Thyroid gland (tissue), 4 donors: ENCODE data around the gene JKAMP. TPM values are rescaled to one million over a fixed set of nuclear protein-coding genes. Genes with fewer than 3 reads are reported as not detected.
A peak's percentile ranks its signal among the peaks of the same experiment; 100 is the strongest.

Source experiments
- DNase-seq, 2 donors: peaks; one replicate each; pipeline ENCODE4 v3.0.0-alpha.2; 2019
- H3K27ac ChIP-seq, 3 donors: fragments of 200-600 bp; sonication (generic); 1 replicate in 2 of 3; 2 replicates in 1 of 3; pipeline ENCODE4 v1.5.1; 2016 to 2019; ENCODE audit warnings: mild to moderate bottlenecking in 1 of 3, moderate library complexity in 1 of 3
- H3K27me3 ChIP-seq: fragments of 200-600 bp; sonication (generic); one replicate; pipeline ENCODE4 v1.5.1; 2019
- H3K36me3 ChIP-seq, 2 donors: fragments of 200-600 bp; sonication (generic); one replicate each; pipeline ENCODE4 v1.5.1; 2016 to 2019
- H3K4me1 ChIP-seq, 2 donors: fragments of 200-600 bp; sonication (generic); one replicate each; pipeline ENCODE4 v1.5.1; 2017 to 2019
- H3K4me3 ChIP-seq, 3 donors: fragments of 200-600 bp; sonication (generic); replicated peaks in 1 of 3; 1 replicate in 2 of 3; 2 replicates in 1 of 3; pipeline ENCODE4 v1.5.1; 2016; ENCODE audit warnings: mild to moderate bottlenecking in 1 of 3
- H3K9me3 ChIP-seq: fragments of 200-600 bp; sonication (generic); one replicate; pipeline ENCODE4 v1.5.1; 2017
- POLR2A ChIP-seq, 2 donors: fragments of 450-650 bp; IDR thresholded peaks; one replicate each; pipeline ENCODE4 v1.6.1; 2017; ENCODE audit warnings: antibody characterized with exemption in 2 of 2, mild to moderate bottlenecking in 2 of 2, moderate library complexity in 1 of 2
- WGBS, 2 donors: methylation state at CpG; one replicate each; pipeline ENCODE4 v1.1.5; 2017; 5-methylcytosine and 5-hydroxymethylcytosine counted together
- intact Hi-C: fragments of 100-400 bp; cut with DNase I; formaldehyde crosslinking; loops from one replicate; pipeline ENCODE4 v1.15.1; 2023
- total RNA-seq, 4 donors: library from RNA; depleted of rRNA; stranded (reverse); fragments of >200 nt; gene quantifications; one replicate each; pipeline ENCODE4 v1.2.3, GENCODE V29; 2016
- TF ChIP-seq, protein P1 (sequence below), 6 experiments: fragments of 200-600 bp in 3 of 6; fragments of 450-650 bp in 3 of 6; sonication (generic) in 3 of 6; IDR thresholded peaks; one replicate each; pipeline ENCODE4 v1.5.1; 2016 to 2019; ENCODE audit warnings: antibody characterized with exemption in 6 of 6, mild to moderate bottlenecking in 2 of 6, inconsistent platforms in 1 of 6, moderate library complexity in 1 of 6

JKAMP gene
- total RNA-seq, 4 donors from 2014 or later, result 67.9 to 85.7 (median 75.5) TPM

GRCh38 chr14:59464486-59465315 is 19.6 kb upstream of the JKAMP start:
- H3K27ac ChIP-seq, result peak overlapping the region in 2 of 3 donors; percentile 51 to 64
- 0 to 3% methylated on average over 13 to 28 of the region's 105 CpGs for WGBS, 2 donors
- TF ChIP-seq, protein P1, sequence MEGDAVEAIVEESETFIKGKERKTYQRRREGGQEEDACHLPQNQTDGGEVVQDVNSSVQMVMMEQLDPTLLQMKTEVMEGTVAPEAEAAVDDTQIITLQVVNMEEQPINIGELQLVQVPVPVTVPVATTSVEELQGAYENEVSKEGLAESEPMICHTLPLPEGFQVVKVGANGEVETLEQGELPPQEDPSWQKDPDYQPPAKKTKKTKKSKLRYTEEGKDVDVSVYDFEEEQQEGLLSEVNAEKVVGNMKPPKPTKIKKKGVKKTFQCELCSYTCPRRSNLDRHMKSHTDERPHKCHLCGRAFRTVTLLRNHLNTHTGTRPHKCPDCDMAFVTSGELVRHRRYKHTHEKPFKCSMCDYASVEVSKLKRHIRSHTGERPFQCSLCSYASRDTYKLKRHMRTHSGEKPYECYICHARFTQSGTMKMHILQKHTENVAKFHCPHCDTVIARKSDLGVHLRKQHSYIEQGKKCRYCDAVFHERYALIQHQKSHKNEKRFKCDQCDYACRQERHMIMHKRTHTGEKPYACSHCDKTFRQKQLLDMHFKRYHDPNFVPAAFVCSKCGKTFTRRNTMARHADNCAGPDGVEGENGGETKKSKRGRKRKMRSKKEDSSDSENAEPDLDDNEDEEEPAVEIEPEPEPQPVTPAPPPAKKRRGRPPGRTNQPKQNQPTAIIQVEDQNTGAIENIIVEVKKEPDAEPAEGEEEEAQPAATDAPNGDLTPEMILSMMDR (IDR thresholded peaks at IDR 0.05), result no peak
- peak in 1 of 2 donors; percentile 46 for TF ChIP-seq POLR2A (IDR thresholded peaks at IDR 0.05)
- intact Hi-C loops, result no loop called here
- H3K27me3 ChIP-seq, result no peaks in the 10 kb centered on the region
- H3K4me3 ChIP-seq, result peak overlapping the region; percentile 32 to 56 (median 52)
- no peaks in the 10 kb centered on the region for H3K36me3 ChIP-seq
- no peaks in the 10 kb centered on the region for H3K9me3 ChIP-seq
- peak; percentile 79 to 80 for DNase-seq
- H3K4me1 ChIP-seq, result peaks cover 7 to 8% of the 10 kb centered on the region in 2 donors

GRCh38 chr14:59465316-59466135 is 18.8 kb upstream of the JKAMP start, which contains the start of gene GPR135:
Gene GPR135, minus strand, starts transcription at chr14:59465380. Its CDS starts 154 bp downstream, at chr14:59465226.
- TF ChIP-seq, protein P1 (IDR thresholded peaks at IDR 0.05), result no peak
- no peak for TF ChIP-seq POLR2A (IDR thresholded peaks at IDR 0.05)
- H3K9me3 ChIP-seq, result no peaks in the 10 kb centered on the region
- peak within 1 kb of the TSS; percentile 32 to 56 (median 52) for H3K4me3 ChIP-seq
- H3K27me3 ChIP-seq, result no peaks in the 10 kb centered on the region
- H3K27ac ChIP-seq, result peak within 1 kb of the TSS in 2 of 3 donors; percentile 51 to 64
- peaks cover 7 to 8% of the 10 kb centered on the region in 2 donors for H3K4me1 ChIP-seq
- intact Hi-C loops, result no loop called here
- WGBS, 2 donors, result 28 to 56% methylated on average over 13 to 28 of the region's 40 CpGs
- DNase-seq, result no peak
- H3K36me3 ChIP-seq, result no peaks in the 10 kb centered on the region

DNA sequence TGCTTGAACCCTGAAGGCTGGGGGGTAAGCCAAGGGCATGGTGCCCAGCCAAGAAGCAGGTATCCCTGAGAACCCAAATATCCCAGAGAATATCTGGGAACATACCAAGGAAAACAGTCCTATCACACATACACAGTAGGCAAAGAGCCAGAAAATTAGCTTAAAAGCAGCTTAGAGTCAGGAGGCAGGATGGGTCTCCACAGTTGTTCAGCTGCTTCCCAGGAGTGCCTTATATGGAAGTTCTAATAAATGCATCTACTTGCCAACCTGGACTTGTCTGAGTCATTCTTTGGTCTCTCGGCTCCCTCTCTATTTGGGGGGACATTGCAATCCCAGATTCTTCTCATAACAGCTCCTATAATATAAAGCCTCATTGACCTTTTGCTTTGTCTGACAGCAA is 10.1 kb upstream of the JKAMP start:
- peaks cover 21 to 29% of the 10 kb centered on the region in 2 donors for H3K36me3 ChIP-seq
- H3K27ac ChIP-seq, result no peak overlapping the region
- 68 to 82% methylated on average over 1 of the region's 1 CpG for WGBS, 2 donors
- no peak for DNase-seq
- intact Hi-C loops, result no loop called here
- no peaks in the 10 kb centered on the region for H3K9me3 ChIP-seq
- no peaks in the 10 kb centered on the region for H3K27me3 ChIP-seq
- TF ChIP-seq POLR2A (IDR thresholded peaks at IDR 0.05), result no peak
- TF ChIP-seq, protein P1 (IDR thresholded peaks at IDR 0.05), result no peak
- H3K4me3 ChIP-seq, result no peak overlapping the region
- no peaks in the 10 kb centered on the region for H3K4me1 ChIP-seq

DNA sequence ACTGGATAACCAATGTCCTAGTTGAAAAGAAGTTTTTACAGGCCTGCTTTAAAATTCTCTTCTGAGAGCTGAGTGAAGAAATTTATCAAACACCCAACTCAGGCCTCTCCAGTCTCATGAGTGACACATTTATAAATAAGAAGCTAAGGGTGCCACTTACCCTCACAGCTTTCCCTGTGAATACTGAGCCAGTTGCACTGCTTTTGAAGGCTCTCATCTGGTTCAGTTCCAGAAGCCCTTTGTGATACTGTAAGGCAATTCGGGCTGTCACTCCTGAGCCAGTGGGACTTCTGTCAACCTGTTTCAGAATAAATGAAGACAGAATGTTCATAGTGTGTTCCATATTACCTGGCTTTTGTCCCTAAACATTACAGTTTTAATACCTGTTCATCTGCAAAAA is 8.6 kb upstream of the JKAMP start:
- H3K4me1 ChIP-seq, result peaks cover 0 to 2% of the 10 kb centered on the region in 2 donors
- peaks cover 21 to 29% of the 10 kb centered on the region in 2 donors for H3K36me3 ChIP-seq
- intact Hi-C loops, result no loop called here
- 90 to 95% methylated on average over 1 of the region's 1 CpG for WGBS, 2 donors
- H3K9me3 ChIP-seq, result no peaks in the 10 kb centered on the region
- no peaks in the 10 kb centered on the region for H3K27me3 ChIP-seq
- no peak overlapping the region for H3K4me3 ChIP-seq
- TF ChIP-seq, protein P1 (IDR thresholded peaks at IDR 0.05), result no peak
- no peak for TF ChIP-seq POLR2A (IDR thresholded peaks at IDR 0.05)
- H3K27ac ChIP-seq, result no peak overlapping the region
- DNase-seq, result no peak
